ENCODE measurements around the gene AHCYL1.

- TF ChIP-seq POLR2A (IDR thresholded peaks at IDR 0.05) (no peak), CTCF (IDR thresholded peaks at IDR 0.05) (no peak)
These were observed 10.4 kb upstream of the AHCYL1 start for GRCh38 chr1:109974191-109974590.
